Activated CD4-positive, alpha-beta T cell treated with anti-CD3 and anti-CD28 coated beads, Interleukin-10, Interleukin-2, amounts not matched to agents 100 ng/mL and 50 ng/mL, durations not matched to agents 16 hours and 8 hours (primary cell): ENCODE measurements around the gene SUMF1.
"Not testable (repeated sequence)": the region's sequence is repeated elsewhere in the genome, so short reads cannot be mapped to it uniquely, and the experiment has no call there.

ENCODE experiments used
- DNase-seq: peaks from one replicate; pipeline ENCODE4 v3.0.0-alpha.2; 2020

SUMF1 gene

DNA sequence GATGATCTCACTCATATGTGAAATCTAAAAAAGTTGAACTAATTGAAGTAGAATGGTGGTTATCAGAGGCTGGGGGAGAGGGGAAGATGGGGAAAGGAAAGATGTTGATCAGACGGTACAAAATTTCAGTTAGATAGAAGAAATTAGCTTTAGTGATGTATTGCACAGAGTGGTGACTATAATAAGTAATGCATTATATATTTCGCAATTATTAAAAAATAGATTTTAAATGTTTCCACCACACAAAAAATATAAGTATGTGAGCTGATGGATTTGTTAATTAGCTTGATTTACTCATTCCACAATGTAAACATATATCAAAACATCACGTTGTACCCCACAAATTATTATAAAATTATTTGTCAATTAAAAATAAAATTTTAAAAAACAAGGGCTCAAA, 8.1 kb downstream of the SUMF1 start:
- DNase-seq, result no peak

DNA sequence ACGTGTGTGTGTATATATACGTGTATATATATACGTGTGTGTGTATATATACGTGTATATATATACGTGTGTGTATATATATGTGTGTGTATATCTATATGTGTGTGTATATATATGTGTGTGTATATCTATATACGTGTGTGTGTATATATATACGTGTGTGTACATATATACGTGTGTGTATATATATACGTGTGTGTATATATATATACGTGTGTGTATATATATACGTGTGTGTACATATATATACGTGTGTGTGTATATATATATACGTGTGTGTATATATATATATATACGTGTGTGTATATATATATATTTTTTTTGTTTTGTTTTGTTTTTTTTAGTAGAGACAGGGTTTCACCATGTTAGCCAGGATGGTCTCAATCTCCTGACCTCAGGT, 10.3 kb downstream of the SUMF1 start:
- not testable (repeated sequence) for DNase-seq

DNA sequence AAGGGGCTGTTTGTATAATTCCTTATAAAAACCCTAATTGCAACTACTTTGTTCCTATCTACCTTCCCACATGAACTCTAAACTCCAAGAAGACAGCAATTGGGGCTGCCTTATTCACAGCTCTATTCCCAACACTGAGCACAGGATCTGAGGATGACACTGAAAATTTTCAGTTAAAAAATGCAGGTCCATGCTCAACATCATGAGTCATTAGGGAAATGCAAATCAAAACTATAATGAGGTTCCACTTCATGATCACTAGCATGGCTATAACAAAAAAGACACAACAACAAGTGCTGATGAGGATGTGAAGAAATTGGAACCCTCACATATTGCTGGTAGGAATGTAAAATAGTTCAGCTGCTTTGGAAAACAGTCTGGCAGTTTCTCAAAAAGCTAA, 12.9 kb downstream of the SUMF1 start:
- no peak for DNase-seq

DNA sequence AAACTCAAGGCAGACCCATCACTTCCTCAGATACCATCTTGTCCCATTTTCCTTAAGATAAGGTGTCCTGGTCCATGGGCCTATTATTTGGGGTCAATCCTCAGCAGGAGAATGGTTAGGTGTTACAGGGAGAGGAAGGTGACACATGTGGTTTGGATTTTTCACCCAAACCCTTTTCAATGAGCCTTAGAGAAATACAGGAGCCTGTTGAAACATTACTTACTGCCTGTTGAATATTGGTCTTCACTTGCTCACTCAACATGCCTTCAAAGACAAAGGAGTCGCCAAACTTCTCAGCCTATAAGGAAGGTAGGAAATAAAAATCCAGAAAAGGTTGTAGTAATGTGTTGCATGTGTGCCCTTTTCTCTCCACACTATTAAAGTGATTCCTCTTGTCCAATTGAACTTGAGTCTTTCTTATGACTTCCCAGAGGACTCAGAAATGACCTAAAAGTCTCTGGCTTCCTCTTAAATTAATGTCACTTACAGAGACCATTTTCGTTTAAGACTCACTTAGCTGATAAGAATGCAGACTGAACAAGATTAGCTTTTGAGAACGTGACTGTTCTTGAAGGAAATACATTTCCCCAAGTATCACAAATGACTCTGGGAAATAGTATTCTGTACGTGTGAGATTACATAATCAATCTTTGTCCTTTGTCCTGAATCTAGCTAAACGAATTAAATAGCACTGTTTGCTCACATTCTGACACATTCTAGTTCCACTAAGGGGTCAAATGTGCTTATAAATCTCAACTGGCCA, 17.8 kb downstream of the SUMF1 start:
- no peak for DNase-seq

GRCh38 chr3:4448187-4448586, 18.9 kb downstream of the SUMF1 start:
- no peak for DNase-seq

- no peak for DNase-seq
Measured at GRCh38 chr3:4447295-4447999, 19.6 kb downstream of the SUMF1 start.

GRCh38 chr3:4440951-4441350, 26.1 kb downstream of the SUMF1 start:
- no peak for DNase-seq

GRCh38 chr3:4438296-4438695, 28.8 kb downstream of the SUMF1 start:
- DNase-seq, result no peak

DNA sequence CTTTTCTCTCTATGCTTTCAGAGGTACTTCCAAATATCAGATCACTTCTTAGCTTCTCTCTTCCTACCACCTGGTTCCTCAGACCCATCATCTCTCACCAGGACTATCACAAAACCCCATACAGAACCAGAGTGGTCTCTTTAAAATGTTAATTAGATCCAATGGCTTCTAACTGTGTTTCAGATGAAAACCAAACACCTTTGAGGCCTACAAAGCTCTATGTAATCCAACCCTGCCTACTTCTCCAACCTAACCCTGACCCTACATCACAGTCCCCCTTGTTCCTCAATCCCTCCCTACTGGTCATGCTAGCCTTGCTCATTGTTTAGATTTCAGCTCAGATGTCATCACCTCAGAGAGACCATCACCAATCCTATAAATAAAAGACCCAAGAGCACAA, 34.8 kb downstream of the SUMF1 start:
- no peak for DNase-seq

DNA sequence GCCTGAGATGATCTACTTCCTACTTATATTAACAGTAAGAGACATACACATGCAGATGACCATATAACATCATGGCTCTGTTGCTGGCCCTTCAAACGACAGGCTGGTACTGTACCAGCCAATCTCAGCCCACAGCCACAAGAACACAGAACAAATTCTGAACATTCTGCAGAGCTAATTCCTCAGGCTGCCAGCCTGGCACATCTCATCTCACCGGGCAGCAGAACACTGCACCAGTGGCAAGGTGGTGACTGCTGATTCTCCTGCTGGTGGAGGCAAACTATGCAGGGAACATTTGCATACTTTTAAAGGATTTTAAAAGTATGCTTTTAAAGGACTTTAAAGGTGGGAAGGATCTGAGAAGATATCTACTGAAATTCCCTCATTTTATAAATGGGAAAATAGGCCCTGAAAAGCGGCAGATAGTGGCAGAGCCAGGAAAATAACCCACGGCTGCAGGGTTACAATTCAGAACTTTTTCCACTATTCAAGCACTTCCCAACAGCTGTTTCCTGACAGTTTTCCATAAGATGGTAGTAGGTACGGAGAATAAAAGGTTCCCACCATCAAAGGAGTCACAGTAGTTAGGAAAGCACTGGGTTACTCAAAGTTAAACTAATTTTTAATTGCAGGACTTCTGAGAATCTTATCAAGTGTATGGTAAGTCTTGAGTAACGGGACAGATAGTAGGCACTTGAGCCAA, 37.3 kb downstream of the SUMF1 start:
- DNase-seq, result no peak

DNA sequence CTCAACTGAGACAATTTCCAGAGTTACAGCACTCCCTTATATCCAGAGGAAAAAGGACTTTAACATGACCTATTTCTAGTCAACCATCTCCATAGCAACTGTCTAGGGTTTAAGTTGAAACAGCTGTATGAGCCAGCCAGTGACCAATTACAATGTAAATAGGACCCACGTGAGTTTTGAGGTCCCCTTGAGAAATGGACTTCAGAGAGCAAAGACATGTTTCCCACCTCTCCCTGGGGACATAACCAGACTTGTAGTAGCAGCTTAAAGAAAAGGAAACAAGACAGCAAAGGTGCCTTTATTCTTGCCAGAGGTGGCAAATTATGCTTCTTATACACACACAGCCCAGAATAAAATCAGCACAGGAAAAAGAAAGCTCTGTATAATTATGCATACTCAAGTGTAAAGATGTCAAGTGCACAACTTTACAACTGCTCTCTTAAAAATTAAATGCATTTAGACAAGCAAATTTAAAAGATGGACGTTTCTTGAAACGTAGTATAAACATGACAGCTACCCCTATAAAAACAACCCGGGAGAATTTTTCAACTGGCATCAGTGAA, 40.2 kb downstream of the SUMF1 start:
- peak; percentile 20 for DNase-seq

GRCh38 chr3:4426261-4426781, 40.7 kb downstream of the SUMF1 start:
- DNase-seq, result no peak

- DNase-seq, result peak; percentile 39
Measured at GRCh38 chr3:4425707-4426106, 41.4 kb downstream of the SUMF1 start.

DNA sequence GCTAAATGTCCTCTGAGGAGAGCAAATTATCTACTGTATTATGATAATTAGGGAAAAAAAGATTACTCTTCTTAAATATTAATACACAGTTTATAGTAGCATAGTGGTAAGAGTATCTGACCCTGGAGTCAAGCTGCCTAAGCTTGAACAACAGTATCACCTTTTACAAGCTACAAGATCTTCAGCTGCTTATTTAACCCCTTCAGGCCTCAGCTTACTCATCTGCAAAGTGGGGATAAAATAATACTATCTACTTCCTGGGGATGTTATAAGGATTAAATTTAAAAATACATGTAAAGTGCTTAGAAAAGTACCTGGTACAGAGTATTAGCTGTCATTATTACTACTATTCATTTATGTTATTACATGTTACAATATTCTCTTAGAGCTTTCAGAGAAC, 42.0 kb downstream of the SUMF1 start:
- DNase-seq, result no peak

- peak; percentile 87 for DNase-seq
Measured at GRCh38 chr3:4421121-4421520, 45.9 kb downstream of the SUMF1 start.

DNA sequence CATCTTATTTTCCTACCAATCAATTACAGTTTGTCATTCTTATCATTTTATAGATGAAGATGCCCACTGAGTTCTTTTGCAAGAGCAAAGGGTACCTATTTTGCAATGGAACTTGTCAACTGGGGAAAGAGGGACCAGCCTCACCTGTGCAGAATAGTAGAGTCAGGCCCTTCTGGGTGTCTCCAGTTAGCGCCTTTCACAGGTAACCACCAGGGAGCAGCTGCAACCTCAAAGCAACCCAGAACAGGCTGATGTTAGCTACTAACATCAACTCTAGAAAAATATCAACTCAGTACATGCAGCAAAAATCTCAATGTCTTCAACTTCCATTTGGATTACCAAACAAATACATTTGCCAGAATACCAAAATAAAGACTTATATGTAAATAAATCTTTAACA, 47.1 kb downstream of the SUMF1 start:
- no peak for DNase-seq

DNA sequence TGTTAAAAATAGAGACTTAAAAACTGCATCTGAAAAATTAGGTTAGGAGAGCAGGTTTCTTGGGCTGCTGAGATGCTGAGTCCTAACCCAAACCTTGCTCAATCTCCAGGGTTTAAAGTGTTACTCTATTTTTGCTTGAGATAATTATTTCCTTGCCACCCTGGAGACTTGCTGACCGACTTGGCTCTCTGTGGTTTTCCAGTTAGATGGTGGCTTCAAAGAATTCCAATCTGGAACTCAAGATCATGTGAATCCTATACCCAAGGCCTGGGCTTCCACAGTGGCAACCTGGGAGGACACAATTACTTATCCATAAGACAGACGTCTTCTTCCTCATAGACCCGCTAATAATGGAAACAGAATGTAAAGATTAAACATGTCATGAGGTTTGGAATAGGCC, 47.7 kb downstream of the SUMF1 start:
- no peak for DNase-seq

DNA sequence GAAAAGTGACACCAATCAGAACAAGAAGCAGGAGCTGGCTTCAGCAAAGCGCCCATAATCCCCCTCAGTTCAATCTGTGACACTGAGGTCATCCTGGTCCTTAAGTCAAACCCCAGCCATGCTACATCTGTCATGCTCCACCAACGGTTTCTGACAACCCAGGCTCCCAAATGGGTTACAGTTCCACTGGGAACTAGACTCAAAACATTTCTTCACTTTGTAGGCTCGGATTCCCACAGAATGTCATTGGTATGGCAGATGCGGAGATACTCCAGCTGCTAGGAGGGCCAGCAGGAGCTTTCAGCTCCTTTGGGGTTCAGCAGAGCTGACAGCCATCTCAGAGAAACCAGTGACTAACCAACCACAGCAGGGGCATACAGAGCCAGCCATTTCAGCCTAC, 48.9 kb downstream of the SUMF1 start:
- DNase-seq, result no peak

- DNase-seq, result no peak
Measured at GRCh38 chr3:4417449-4417848, 49.6 kb downstream of the SUMF1 start.

GRCh38 chr3:4416961-4417360, 50.1 kb downstream of the SUMF1 start:
- no peak for DNase-seq

GRCh38 chr3:4416427-4416945, 50.6 kb downstream of the SUMF1 start:
- DNase-seq, result no peak

- DNase-seq, result no peak
Measured at GRCh38 chr3:4413467-4413866, 53.6 kb downstream of the SUMF1 start.

DNA sequence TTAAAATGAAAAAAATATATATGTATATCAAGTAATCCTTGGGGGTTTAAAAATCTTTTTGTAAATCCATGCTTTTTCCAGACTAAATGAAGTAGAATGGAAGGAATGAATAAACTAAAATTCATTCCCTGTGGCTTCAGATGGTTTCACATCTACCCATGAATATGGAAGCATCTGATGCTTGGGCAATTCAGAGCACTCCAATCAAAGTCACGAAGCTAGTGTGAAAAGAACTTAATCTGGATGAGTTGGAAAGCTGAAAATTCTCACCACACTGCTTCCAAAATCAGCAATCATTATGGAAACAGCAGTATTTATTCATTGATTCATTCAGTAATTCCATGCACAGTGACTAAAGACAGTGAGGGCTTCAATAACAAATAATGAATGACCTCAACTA, 55.2 kb downstream of the SUMF1 start:
- DNase-seq, result no peak
